Measurements from ENCODE around the gene NMNAT3. TPM values are rescaled to one million over a fixed set of nuclear protein-coding genes. Genes with fewer than 3 reads are reported as not detected.

The NMNAT3 gene
- total and polyA plus RNA-seq, 4 donors: 8.0 to 12.1 (median 10.0) TPM

- no peak for DNase-seq (ENCODE audit: low read depth in 4 of 6, low spot score in 6 of 6)
- H3K4me3 ChIP-seq (ENCODE audit: low read depth, low read length): no peak overlapping the region
- no peak overlapping the region for H3K27ac ChIP-seq (ENCODE audit: low read depth, low read length)
- 100% methylated on average over 1 of the region's 3 CpGs for WGBS (ENCODE audit: insufficient coverage)
- no peaks in the 10 kb centered on the region for H3K27me3 ChIP-seq (ENCODE audit: control insufficient read depth, insufficient read depth, low read length)
- H3K36me3 ChIP-seq (ENCODE audit: control insufficient read depth, insufficient read depth, low read length): no peaks in the 10 kb centered on the region
- no peaks in the 10 kb centered on the region for H3K4me1 ChIP-seq (ENCODE audit: control insufficient read depth, insufficient read depth, low read length)
- no peaks in the 10 kb centered on the region for H3K9me3 ChIP-seq (ENCODE audit: control insufficient read depth, insufficient read depth, low read length)
These were observed 29.8 kb downstream of the NMNAT3 start for GRCh38 chr3:139647866-139648435.

GRCh38 chr3:139646512-139646911, 31.3 kb downstream of the NMNAT3 start:
- Histone ChIP-seq H3K9me3 (ENCODE audit: control insufficient read depth, insufficient read depth, low read length) (no peaks in the 10 kb centered on the region), H3K27ac (ENCODE audit: low read depth, low read length) (no peak overlapping the region), H3K4me3 (ENCODE audit: low read depth, low read length) (no peak overlapping the region), H3K36me3 (ENCODE audit: control insufficient read depth, insufficient read depth, low read length) (no peaks in the 10 kb centered on the region), H3K4me1 (ENCODE audit: control insufficient read depth, insufficient read depth, low read length) (no peaks in the 10 kb centered on the region), H3K27me3 (ENCODE audit: control insufficient read depth, insufficient read depth, low read length) (no peaks in the 10 kb centered on the region)
- peak in 1 of 6 donors; percentile 52 for DNase-seq (ENCODE audit: low read depth in 4 of 6, low spot score in 6 of 6)
- 90% methylated on average over 2 of the region's 4 CpGs for WGBS (ENCODE audit: insufficient coverage)

DNA sequence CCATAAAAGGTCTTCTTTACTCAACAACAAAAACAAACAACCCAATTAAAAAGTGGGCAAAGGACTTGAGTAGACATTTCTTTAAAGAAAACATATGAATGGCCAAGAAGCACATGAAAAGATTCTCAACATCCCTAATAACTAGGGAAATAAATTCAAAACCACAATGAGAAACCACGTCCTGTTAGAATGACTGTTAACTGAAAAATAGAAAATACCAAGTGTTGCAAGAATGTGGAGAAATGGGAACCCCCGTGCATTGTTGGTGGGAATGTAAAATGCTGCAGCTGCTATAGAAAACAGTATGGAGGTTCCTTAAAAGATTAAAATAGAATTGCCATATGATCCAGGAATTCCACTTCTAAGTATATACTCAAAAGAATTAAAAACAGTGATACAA, 34.8 kb downstream of the NMNAT3 start:
- Histone ChIP-seq H3K36me3 (ENCODE audit: control insufficient read depth, insufficient read depth, low read length) (no peaks in the 10 kb centered on the region), H3K27me3 (ENCODE audit: control insufficient read depth, insufficient read depth, low read length) (no peaks in the 10 kb centered on the region), H3K9me3 (ENCODE audit: control insufficient read depth, insufficient read depth, low read length) (no peaks in the 10 kb centered on the region), H3K4me1 (ENCODE audit: control insufficient read depth, insufficient read depth, low read length) (no peaks in the 10 kb centered on the region), H3K4me3 (ENCODE audit: low read depth, low read length) (no peak overlapping the region), H3K27ac (ENCODE audit: low read depth, low read length) (no peak overlapping the region)
- no peak for DNase-seq (ENCODE audit: low read depth in 4 of 6, low spot score in 6 of 6)
- WGBS (ENCODE audit: insufficient coverage): no CpG with 5 or more reads among the region's 2 CpGs

DNA sequence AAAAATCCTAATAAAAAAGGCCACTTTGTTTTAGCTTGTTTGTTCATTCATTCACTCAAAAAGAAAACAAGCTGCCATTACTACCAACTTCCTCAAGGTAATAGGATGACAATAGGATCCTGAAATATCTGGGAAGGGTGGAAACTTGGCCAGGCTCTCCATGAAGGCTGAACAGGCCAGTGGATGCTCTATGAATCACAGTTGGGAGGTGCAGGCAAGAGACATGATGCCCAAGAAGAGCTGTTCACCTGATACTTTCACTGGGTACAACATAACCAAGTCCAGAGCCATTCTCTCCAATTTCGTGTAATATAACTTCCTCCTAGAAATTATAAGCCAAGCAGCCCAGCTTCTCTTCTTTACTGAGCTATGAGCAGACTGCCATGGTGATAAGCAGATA, 37.3 kb downstream of the NMNAT3 start:
- Histone ChIP-seq H3K27ac (ENCODE audit: low read depth, low read length) (no peak overlapping the region), H3K4me3 (ENCODE audit: low read depth, low read length) (no peak overlapping the region), H3K27me3 (ENCODE audit: control insufficient read depth, insufficient read depth, low read length) (no peaks in the 10 kb centered on the region), H3K9me3 (ENCODE audit: control insufficient read depth, insufficient read depth, low read length) (no peaks in the 10 kb centered on the region), H3K36me3 (ENCODE audit: control insufficient read depth, insufficient read depth, low read length) (no peaks in the 10 kb centered on the region), H3K4me1 (ENCODE audit: control insufficient read depth, insufficient read depth, low read length) (no peaks in the 10 kb centered on the region)
- WGBS (ENCODE audit: insufficient coverage): no CpG with 5 or more reads among the region's 1 CpG
- no peak for DNase-seq (ENCODE audit: low read depth in 4 of 6, low spot score in 6 of 6)

- no peaks in the 10 kb centered on the region for H3K4me1 ChIP-seq (ENCODE audit: control insufficient read depth, insufficient read depth, low read length)
- no peaks in the 10 kb centered on the region for H3K27me3 ChIP-seq (ENCODE audit: control insufficient read depth, insufficient read depth, low read length)
- no peaks in the 10 kb centered on the region for H3K36me3 ChIP-seq (ENCODE audit: control insufficient read depth, insufficient read depth, low read length)
- no peak overlapping the region for H3K4me3 ChIP-seq (ENCODE audit: low read depth, low read length)
- DNase-seq (ENCODE audit: low read depth in 4 of 6, low spot score in 6 of 6): no peak
- no peak overlapping the region for H3K27ac ChIP-seq (ENCODE audit: low read depth, low read length)
- WGBS (ENCODE audit: insufficient coverage): no CpG with 5 or more reads among the region's 1 CpG
- H3K9me3 ChIP-seq (ENCODE audit: control insufficient read depth, insufficient read depth, low read length): no peaks in the 10 kb centered on the region
These were observed 38.1 kb downstream of the NMNAT3 start for GRCh38 chr3:139639662-139640061.

GRCh38 chr3:139638518-139638917, 39.3 kb downstream of the NMNAT3 start:
- Histone ChIP-seq H3K36me3 (ENCODE audit: control insufficient read depth, insufficient read depth, low read length) (no peaks in the 10 kb centered on the region), H3K4me1 (ENCODE audit: control insufficient read depth, insufficient read depth, low read length) (no peaks in the 10 kb centered on the region), H3K9me3 (ENCODE audit: control insufficient read depth, insufficient read depth, low read length) (no peaks in the 10 kb centered on the region), H3K27me3 (ENCODE audit: control insufficient read depth, insufficient read depth, low read length) (no peaks in the 10 kb centered on the region), H3K27ac (ENCODE audit: low read depth, low read length) (no peak overlapping the region), H3K4me3 (ENCODE audit: low read depth, low read length) (no peak overlapping the region)
- 92% methylated on average over 2 of the region's 2 CpGs for WGBS (ENCODE audit: insufficient coverage)
- no peak for DNase-seq (ENCODE audit: low read depth in 4 of 6, low spot score in 6 of 6)

- no peaks in the 10 kb centered on the region for H3K27me3 ChIP-seq (ENCODE audit: control insufficient read depth, insufficient read depth, low read length)
- no peaks in the 10 kb centered on the region for H3K36me3 ChIP-seq (ENCODE audit: control insufficient read depth, insufficient read depth, low read length)
- H3K27ac ChIP-seq (ENCODE audit: low read depth, low read length): no peak overlapping the region
- 100% methylated on average over 2 of the region's 2 CpGs for WGBS (ENCODE audit: insufficient coverage)
- peak in 1 of 6 donors; percentile 64 for DNase-seq (ENCODE audit: low read depth in 4 of 6, low spot score in 6 of 6)
- H3K4me3 ChIP-seq (ENCODE audit: low read depth, low read length): no peak overlapping the region
- no peaks in the 10 kb centered on the region for H3K4me1 ChIP-seq (ENCODE audit: control insufficient read depth, insufficient read depth, low read length)
- H3K9me3 ChIP-seq (ENCODE audit: control insufficient read depth, insufficient read depth, low read length): no peaks in the 10 kb centered on the region
These were observed 41.3 kb downstream of the NMNAT3 start for GRCh38 chr3:139636511-139636910.

GRCh38 chr3:139634111-139634635, 43.6 kb downstream of the NMNAT3 start:
- Histone ChIP-seq H3K4me3 (ENCODE audit: low read depth, low read length) (no peak overlapping the region), H3K27me3 (ENCODE audit: control insufficient read depth, insufficient read depth, low read length) (no peaks in the 10 kb centered on the region), H3K4me1 (ENCODE audit: control insufficient read depth, insufficient read depth, low read length) (peaks cover 3% of the 10 kb centered on the region), H3K9me3 (ENCODE audit: control insufficient read depth, insufficient read depth, low read length) (no peaks in the 10 kb centered on the region), H3K36me3 (ENCODE audit: control insufficient read depth, insufficient read depth, low read length) (no peaks in the 10 kb centered on the region), H3K27ac (ENCODE audit: low read depth, low read length) (no peak overlapping the region)
- peak in 1 of 6 donors; percentile 66 for DNase-seq (ENCODE audit: low read depth in 4 of 6, low spot score in 6 of 6)
- 63% methylated on average over 8 of the region's 20 CpGs for WGBS (ENCODE audit: insufficient coverage)

GRCh38 chr3:139633511-139633910, 44.3 kb downstream of the NMNAT3 start:
- peaks cover 3% of the 10 kb centered on the region for H3K4me1 ChIP-seq (ENCODE audit: control insufficient read depth, insufficient read depth, low read length)
- no peak overlapping the region for H3K27ac ChIP-seq (ENCODE audit: low read depth, low read length)
- 90% methylated on average over 6 of the region's 6 CpGs for WGBS (ENCODE audit: insufficient coverage)
- no peaks in the 10 kb centered on the region for H3K9me3 ChIP-seq (ENCODE audit: control insufficient read depth, insufficient read depth, low read length)
- H3K4me3 ChIP-seq (ENCODE audit: low read depth, low read length): no peak overlapping the region
- no peaks in the 10 kb centered on the region for H3K27me3 ChIP-seq (ENCODE audit: control insufficient read depth, insufficient read depth, low read length)
- DNase-seq (ENCODE audit: low read depth in 4 of 6, low spot score in 6 of 6): peak in 1 of 6 donors; percentile 12
- no peaks in the 10 kb centered on the region for H3K36me3 ChIP-seq (ENCODE audit: control insufficient read depth, insufficient read depth, low read length)

DNA sequence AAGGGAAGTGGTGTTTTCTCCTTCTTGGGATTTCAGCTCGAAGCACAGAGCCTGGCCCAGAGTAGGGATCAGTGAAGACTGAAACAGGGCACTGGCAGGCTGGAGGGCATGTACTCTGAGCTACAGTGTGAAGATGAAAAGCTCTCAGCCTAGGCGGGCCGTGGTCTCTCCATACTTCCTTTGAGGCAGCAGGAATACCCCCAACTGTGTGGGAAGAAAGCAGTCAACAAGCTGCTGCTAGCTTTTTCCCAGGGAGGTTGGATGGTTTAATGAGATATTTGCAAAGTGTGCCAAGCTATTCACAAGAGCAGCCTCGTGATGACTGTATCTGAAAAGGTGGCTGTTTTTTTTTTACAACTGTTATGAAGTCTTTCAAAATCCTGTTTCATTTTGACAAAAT, 47.2 kb downstream of the NMNAT3 start:
- DNase-seq (ENCODE audit: low read depth in 4 of 6, low spot score in 6 of 6): peak in 2 of 6 donors; percentile 24 to 54
- H3K27ac ChIP-seq (ENCODE audit: low read depth, low read length): no peak overlapping the region
- H3K4me3 ChIP-seq (ENCODE audit: low read depth, low read length): no peak overlapping the region
- H3K9me3 ChIP-seq (ENCODE audit: control insufficient read depth, insufficient read depth, low read length): no peaks in the 10 kb centered on the region
- H3K27me3 ChIP-seq (ENCODE audit: control insufficient read depth, insufficient read depth, low read length): no peaks in the 10 kb centered on the region
- no peaks in the 10 kb centered on the region for H3K36me3 ChIP-seq (ENCODE audit: control insufficient read depth, insufficient read depth, low read length)
- WGBS (ENCODE audit: insufficient coverage): 27% methylated on average over 3 of the region's 4 CpGs
- H3K4me1 ChIP-seq (ENCODE audit: control insufficient read depth, insufficient read depth, low read length): peaks cover 3% of the 10 kb centered on the region
